ENCODE results near the gene PRXL2A.

GRCh38 chr10:80437227-80437626 is 28.9 kb downstream of the PRXL2A start:
- TF ChIP-seq POLR2AphosphoS5 (IDR thresholded peaks at IDR 0.05; ENCODE audit: low read depth, low read length) (no peak), FOXP2 (optimal IDR thresholded peaks at IDR 0.05; ENCODE audit: borderline replicate concordance, extremely low read depth, extremely low read length, insufficient read depth) (no peak)
